ENCODE results near the gene GIGYF1. TPM values are rescaled to one million over a fixed set of nuclear protein-coding genes. Genes with fewer than 3 reads are reported as not detected.

Gene GIGYF1
- total and polyA plus RNA-seq, 2 donors (not counting 3 experiments of a cell fraction or from before 2014, with no cell fraction given) = 13.6 to 46.3 TPM

DNA sequence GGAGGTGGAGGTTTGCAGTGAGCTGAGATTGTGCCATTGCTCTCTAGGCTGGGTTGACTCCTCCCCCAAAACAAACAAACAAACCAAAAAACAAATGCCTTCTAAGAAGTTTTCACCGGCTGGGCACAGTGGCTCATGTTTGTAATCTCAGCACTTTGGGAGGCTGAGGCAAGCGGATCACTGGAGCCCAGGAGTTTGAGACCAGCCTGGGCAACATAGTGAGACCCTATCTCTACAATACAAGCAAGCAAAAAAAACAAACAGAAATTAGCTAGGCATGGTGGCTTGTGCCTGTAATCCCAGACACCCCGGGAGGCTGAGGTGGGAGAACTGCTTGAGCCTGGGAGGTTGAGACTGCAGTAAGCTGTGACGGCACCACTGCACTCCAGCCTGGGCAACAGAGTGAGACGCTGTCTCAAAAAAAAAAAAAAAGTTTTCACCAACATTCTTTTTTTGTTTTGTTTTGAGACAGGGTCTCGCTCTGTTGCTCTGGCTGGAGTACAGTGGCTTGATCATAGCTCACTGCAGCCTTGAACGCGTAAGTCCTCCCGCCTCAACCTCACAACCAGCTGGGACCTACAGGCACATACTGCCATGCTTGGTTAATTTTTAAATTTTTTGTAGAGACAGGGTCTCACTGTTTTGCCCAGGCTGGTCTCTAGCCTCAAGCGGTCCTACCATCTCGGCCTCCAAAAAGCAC lies 38.0 kb upstream of the GIGYF1 start:
- Histone ChIP-seq H3K4me2 (ENCODE audit: insufficient read depth, low read length) (no peak overlapping the region), H3K9me1 (replicated peaks; ENCODE audit: control insufficient read depth, extremely low read depth, insufficient read depth, low read length) (no peaks in the 10 kb centered on the region), H3K27ac (ENCODE audit: insufficient read depth, low read depth, low read length) (no peak overlapping the region), H3K4me3 (replicated peaks in 1 of 3; ENCODE audit: insufficient read depth in 1 of 3, low read depth in 1 of 3, low read length in 3 of 3) (no peak overlapping the region), H3K79me2 (ENCODE audit: control insufficient read depth, insufficient read depth, low read length) (no peaks in the 10 kb centered on the region), H3K36me3 (ENCODE audit: control insufficient read depth in 2 of 2, extremely low read depth in 1 of 2, insufficient read depth in 2 of 2, low read length in 2 of 2) (no peaks in the 10 kb centered on the region), H3K27me3 (ENCODE audit: control insufficient read depth in 2 of 2, insufficient read depth in 2 of 2, low read length in 2 of 2) (peaks cover 2 to 10% of the 10 kb centered on the region in 2 experiments), H3K9ac (replicated peaks; ENCODE audit: extremely low read depth, insufficient read depth, low read length) (no peak overlapping the region), H3K9me3 (replicated peaks; ENCODE audit: control insufficient read depth, insufficient read depth, low read length) (no peaks in the 10 kb centered on the region), H3K4me1 (ENCODE audit: control insufficient read depth, extremely low read depth, insufficient read depth, low read length) (no peaks in the 10 kb centered on the region), H2AFZ (ENCODE audit: low read depth, low read length) (no peak overlapping the region), H4K20me1 (replicated peaks; ENCODE audit: control insufficient read depth, extremely low read depth, insufficient read depth, low read length) (no peaks in the 10 kb centered on the region)
- DNase-seq (ENCODE audit: low read depth, low spot score) (no peak), FAIRE-seq (no peak)
- ChIA-PET CTCF (interaction anchor here (1.4 kb wide), 1 partner anchor 30 kb away, joined by 3 read pairs; no protein-coding TSS in a partner anchor), POLR2A (no interaction called here)
- TF ChIP-seq JUN (IDR thresholded peaks at IDR 0.05; ENCODE audit: borderline replicate concordance, insufficient read depth, insufficient read length, low read depth) = no peak
- TF ChIP-seq FOS (IDR thresholded peaks at IDR 0.05; ENCODE audit: borderline replicate concordance, insufficient read depth, low read length) = no peak
- no peak for TF ChIP-seq POLR2AphosphoS5 (IDR thresholded peaks at IDR 0.05; ENCODE audit: insufficient read depth, low read depth, low read length)
- no peak for TF ChIP-seq EZH2 (IDR thresholded peaks at IDR 0.05; ENCODE audit: borderline replicate concordance, low read depth, low read length, severe bottlenecking)
- dilution Hi-C loops (cut with MboI; ENCODE audit: extremely low pct_ligation_motif_present, low sequenced_read_pairs) (no loop called here), intact Hi-C loops (cut with micrococcal nuclease) (no loop called here)
- no TSS peak for BruUV-seq (replicated peaks)

DNA sequence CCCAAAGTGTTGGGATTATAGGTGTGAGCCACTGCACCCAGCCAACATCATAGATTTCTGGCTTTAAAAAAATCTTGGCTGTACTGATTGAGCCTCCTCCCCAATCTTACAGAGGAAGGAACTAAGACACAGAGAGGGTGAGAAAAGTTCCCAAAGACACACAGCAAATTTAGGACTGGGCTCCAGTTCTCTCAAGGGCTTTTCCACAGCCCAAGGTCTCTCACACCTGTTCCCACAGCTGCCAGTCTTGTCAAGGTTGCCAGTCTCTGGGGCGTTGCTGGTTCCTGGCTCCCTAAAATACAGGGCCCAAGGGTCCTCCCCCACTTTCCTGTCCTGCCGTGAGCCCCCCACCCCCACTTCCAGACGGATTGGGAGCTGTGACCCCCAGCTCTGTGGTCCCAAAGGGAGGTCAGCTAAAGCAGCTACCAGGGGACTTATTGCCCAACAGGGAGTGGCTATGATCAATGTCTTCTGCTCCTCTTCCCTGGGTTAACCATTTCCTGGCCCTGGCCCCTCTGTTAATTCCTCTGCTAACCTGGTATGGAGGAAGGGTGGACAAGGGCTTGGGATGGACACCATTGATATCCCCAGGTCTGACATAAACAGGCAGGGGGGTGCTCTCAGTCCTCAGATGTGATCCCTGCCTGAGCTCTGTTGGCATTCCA lies 36.2 kb upstream of the GIGYF1 start:
- Histone ChIP-seq H3K79me2 (ENCODE audit: control insufficient read depth, insufficient read depth, low read length) (no peaks in the 10 kb centered on the region), H3K4me3 (replicated peaks in 1 of 3; ENCODE audit: insufficient read depth in 1 of 3, low read depth in 1 of 3, low read length in 3 of 3) (no peak overlapping the region), H4K20me1 (replicated peaks; ENCODE audit: control insufficient read depth, extremely low read depth, insufficient read depth, low read length) (no peaks in the 10 kb centered on the region), H3K9ac (replicated peaks; ENCODE audit: extremely low read depth, insufficient read depth, low read length) (no peak overlapping the region), H3K27ac (ENCODE audit: insufficient read depth, low read depth, low read length) (no peak overlapping the region), H3K4me2 (ENCODE audit: insufficient read depth, low read length) (no peak overlapping the region), H3K36me3 (ENCODE audit: control insufficient read depth in 2 of 2, extremely low read depth in 1 of 2, insufficient read depth in 2 of 2, low read length in 2 of 2) (no peaks in the 10 kb centered on the region), H2AFZ (ENCODE audit: low read depth, low read length) (no peak overlapping the region), H3K9me3 (replicated peaks; ENCODE audit: control insufficient read depth, insufficient read depth, low read length) (no peaks in the 10 kb centered on the region), H3K4me1 (ENCODE audit: control insufficient read depth, extremely low read depth, insufficient read depth, low read length) (no peaks in the 10 kb centered on the region), H3K27me3 (ENCODE audit: control insufficient read depth in 2 of 2, insufficient read depth in 2 of 2, low read length in 2 of 2) (peaks cover 4 to 10% of the 10 kb centered on the region in 2 experiments), H3K9me1 (replicated peaks; ENCODE audit: control insufficient read depth, extremely low read depth, insufficient read depth, low read length) (no peaks in the 10 kb centered on the region)
- ChIA-PET POLR2A (no interaction called here), CTCF (interaction anchor here (1.2 to 1.6 kb wide), 2 partner anchors 17 to 25 kb away, joined by 3 to 6 read pairs; no protein-coding TSS in a partner anchor)
- no TSS peak for BruUV-seq (replicated peaks)
- FAIRE-seq = no peak
- intact Hi-C loops (cut with micrococcal nuclease) = no loop called here
- DNase-seq (ENCODE audit: low read depth, low spot score) = no peak
- TF ChIP-seq FOS (IDR thresholded peaks at IDR 0.05; ENCODE audit: borderline replicate concordance, insufficient read depth, low read length) (no peak), GATA2 (IDR thresholded peaks at IDR 0.05; ENCODE audit: insufficient read depth, insufficient read length, low read depth, low read length) (no peak), MYC (IDR thresholded peaks at IDR 0.05; ENCODE audit: low read depth, low read length) (no peak), EZH2 (IDR thresholded peaks at IDR 0.05; ENCODE audit: borderline replicate concordance, low read depth, low read length, severe bottlenecking) (no peak), POLR2A (IDR thresholded peaks at IDR 0.05; ENCODE audit: low read depth, low read length) (no peak), POLR2AphosphoS5 (IDR thresholded peaks at IDR 0.05; ENCODE audit: insufficient read depth, low read depth, low read length) (no peak), JUN (IDR thresholded peaks at IDR 0.05; ENCODE audit: borderline replicate concordance, insufficient read depth, insufficient read length, low read depth) (no peak)
- TF ChIP-seq, protein P1, sequence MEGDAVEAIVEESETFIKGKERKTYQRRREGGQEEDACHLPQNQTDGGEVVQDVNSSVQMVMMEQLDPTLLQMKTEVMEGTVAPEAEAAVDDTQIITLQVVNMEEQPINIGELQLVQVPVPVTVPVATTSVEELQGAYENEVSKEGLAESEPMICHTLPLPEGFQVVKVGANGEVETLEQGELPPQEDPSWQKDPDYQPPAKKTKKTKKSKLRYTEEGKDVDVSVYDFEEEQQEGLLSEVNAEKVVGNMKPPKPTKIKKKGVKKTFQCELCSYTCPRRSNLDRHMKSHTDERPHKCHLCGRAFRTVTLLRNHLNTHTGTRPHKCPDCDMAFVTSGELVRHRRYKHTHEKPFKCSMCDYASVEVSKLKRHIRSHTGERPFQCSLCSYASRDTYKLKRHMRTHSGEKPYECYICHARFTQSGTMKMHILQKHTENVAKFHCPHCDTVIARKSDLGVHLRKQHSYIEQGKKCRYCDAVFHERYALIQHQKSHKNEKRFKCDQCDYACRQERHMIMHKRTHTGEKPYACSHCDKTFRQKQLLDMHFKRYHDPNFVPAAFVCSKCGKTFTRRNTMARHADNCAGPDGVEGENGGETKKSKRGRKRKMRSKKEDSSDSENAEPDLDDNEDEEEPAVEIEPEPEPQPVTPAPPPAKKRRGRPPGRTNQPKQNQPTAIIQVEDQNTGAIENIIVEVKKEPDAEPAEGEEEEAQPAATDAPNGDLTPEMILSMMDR (IDR thresholded peaks at IDR 0.05; ENCODE audit: extremely low read depth in 1 of 2, insufficient read depth in 1 of 2, low read depth in 1 of 2, low read length in 2 of 2) = no peak
- TF ChIP-seq, protein P2, sequence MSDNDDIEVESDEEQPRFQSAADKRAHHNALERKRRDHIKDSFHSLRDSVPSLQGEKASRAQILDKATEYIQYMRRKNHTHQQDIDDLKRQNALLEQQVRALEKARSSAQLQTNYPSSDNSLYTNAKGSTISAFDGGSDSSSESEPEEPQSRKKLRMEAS (IDR thresholded peaks at IDR 0.05; ENCODE audit: insufficient read depth, insufficient read length) = no peak
- dilution Hi-C loops (cut with MboI; ENCODE audit: extremely low pct_ligation_motif_present, low sequenced_read_pairs) = no loop called here

All from endothelial cell of umbilical vein (primary cell).